Fibroblast of lung (primary cell): Measurements from ENCODE around the gene CNNM2. TPM values are rescaled to one million over a fixed set of nuclear protein-coding genes. Genes with fewer than 3 reads are reported as not detected.

Experiments
- DNase-seq, 2 donors: peaks; one replicate each; pipeline versions ENCODE4 v3.0.0 to v3.0.0-alpha.2; 2010; ENCODE audit warnings: low read depth in 2 of 2
- H2AFZ ChIP-seq: 2 replicates; pipeline ENCODE4 v1.5.1; 2012; ENCODE audit warnings: low read length, control low read depth, inconsistent platforms
- H3K27ac ChIP-seq: 2 replicates; pipeline ENCODE4 v1.5.1; 2011; ENCODE audit warnings: low read length, control low read depth; ENCODE audit not compliant: insufficient read depth
- H3K27me3 ChIP-seq: 2 replicates; pipeline ENCODE4 v1.5.1; 2011; ENCODE audit warnings: mild to moderate bottlenecking, low read length; ENCODE audit not compliant: control insufficient read depth, insufficient read depth
- H3K36me3 ChIP-seq: 2 replicates; pipeline ENCODE4 v1.5.1; 2011; ENCODE audit warnings: low read length; ENCODE audit not compliant: control insufficient read depth, insufficient read depth
- H3K4me1 ChIP-seq: 2 replicates; pipeline ENCODE4 v1.5.1; 2011; ENCODE audit warnings: low read length; ENCODE audit not compliant: control insufficient read depth, insufficient read depth; ENCODE audit errors: extremely low read depth
- H3K4me2 ChIP-seq: 2 replicates; pipeline ENCODE4 v1.5.1; 2011; ENCODE audit warnings: low read length, control low read depth; ENCODE audit not compliant: insufficient read depth; ENCODE audit errors: extremely low read depth
- H3K4me3 ChIP-seq, 4 experiments: fragments of 200-600 bp in 1 of 4; sonication (generic) in 1 of 4; replicated peaks in 1 of 4; 2 replicates each; pipeline ENCODE4 v1.5.1; 2011 to 2016; ENCODE audit warnings: low read length in 4 of 4, low read depth in 3 of 4, mild to moderate bottlenecking in 3 of 4, control low read depth in 2 of 4, inconsistent platforms in 1 of 4, mixed read lengths in 1 of 4; ENCODE audit not compliant: insufficient read depth in 1 of 4; ENCODE audit errors: control extremely low read depth in 1 of 4
- H3K79me2 ChIP-seq: 2 replicates; pipeline ENCODE4 v1.5.1; 2012; ENCODE audit warnings: mild to moderate bottlenecking, low read length, inconsistent platforms; ENCODE audit not compliant: control insufficient read depth, insufficient read depth
- H3K9ac ChIP-seq: 2 replicates; pipeline ENCODE4 v1.5.1; 2011; ENCODE audit warnings: mild to moderate bottlenecking, low read length, control low read depth; ENCODE audit not compliant: insufficient read depth
- H3K9me3 ChIP-seq: 2 replicates; pipeline ENCODE4 v1.5.1; 2012; ENCODE audit warnings: low read depth, low read length; ENCODE audit not compliant: control insufficient read depth, insufficient read depth
- H4K20me1 ChIP-seq: 2 replicates; pipeline ENCODE4 v1.5.1; 2011; ENCODE audit warnings: low read length; ENCODE audit not compliant: control insufficient read depth, insufficient read depth; ENCODE audit errors: extremely low read depth
- EZH2 ChIP-seq: IDR thresholded peaks from 2 replicates; pipeline ENCODE4 v1.5.1; 2012; ENCODE audit warnings: low read length, control low read depth, mild to moderate bottlenecking; ENCODE audit errors: missing control alignments
- polyA plus RNA-seq, 2 donors: library from polyadenylated mRNA; depleted of rRNA in 1 of 2; stranded (reverse) in 1 of 2; unstranded in 1 of 2; fragments of >200 nt; gene quantifications; 2 replicates each; pipeline ENCODE4 v1.2.1, GENCODE V29; 2011 to 2012; ENCODE audit warnings: missing spikeins in 1 of 2
- total RNA-seq: library from RNA; depleted of rRNA; stranded (reverse); fragments of >200 nt; gene quantifications from 2 replicates; pipeline ENCODE4 v1.2.1, GENCODE V29; 2014
- TF ChIP-seq, protein P1 (sequence below), 2 donors: IDR thresholded peaks in 1 of 2; conservative IDR thresholded peaks in 1 of 2; 1 replicate in 1 of 2; 2 replicates in 1 of 2; pipeline ENCODE4 v1.5.1; 2011 to 2012; ENCODE audit warnings: low read length in 2 of 2, control low read depth in 1 of 2, inconsistent platforms in 1 of 2, low read depth in 1 of 2, mild to moderate bottlenecking in 1 of 2

The CNNM2 gene
- total and polyA plus RNA-seq, 2 donors (not counting 1 experiment from before 2014, with no cell fraction given): 3.4 to 6.1 TPM

DNA sequence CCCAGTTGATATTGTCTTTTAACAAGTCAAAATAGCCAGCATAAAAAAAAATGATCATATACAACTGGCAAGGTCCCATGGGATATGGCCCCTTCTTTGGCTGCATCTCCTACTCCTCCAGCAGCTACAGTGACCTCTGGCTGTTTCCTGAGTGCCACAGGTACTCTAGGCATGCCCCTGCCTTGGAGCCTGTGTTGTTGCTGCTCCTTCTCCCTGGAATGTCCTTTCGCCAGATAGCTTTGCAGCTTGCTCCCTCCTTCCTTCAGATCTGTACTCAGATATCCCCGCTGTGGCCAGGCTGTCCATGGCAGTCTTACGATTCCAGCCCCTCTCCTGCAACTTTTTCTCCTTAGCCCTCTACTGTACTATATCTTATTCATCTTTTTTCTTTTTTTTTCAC lies 23.3 kb downstream of the CNNM2 start:
- Histone ChIP-seq H3K4me3 (no peak overlapping the region), H3K27me3 (no peaks in the 10 kb centered on the region), H3K9ac (no peak overlapping the region), H3K27ac (no peak overlapping the region), H2AFZ (no peak overlapping the region), H3K4me1 (no peaks in the 10 kb centered on the region), H3K9me3 (no peaks in the 10 kb centered on the region), H4K20me1 (no peaks in the 10 kb centered on the region), H3K36me3 (no peaks in the 10 kb centered on the region), H3K79me2 (no peaks in the 10 kb centered on the region), H3K4me2 (no peak overlapping the region)
- DNase-seq: no peak
- TF ChIP-seq, protein P1, sequence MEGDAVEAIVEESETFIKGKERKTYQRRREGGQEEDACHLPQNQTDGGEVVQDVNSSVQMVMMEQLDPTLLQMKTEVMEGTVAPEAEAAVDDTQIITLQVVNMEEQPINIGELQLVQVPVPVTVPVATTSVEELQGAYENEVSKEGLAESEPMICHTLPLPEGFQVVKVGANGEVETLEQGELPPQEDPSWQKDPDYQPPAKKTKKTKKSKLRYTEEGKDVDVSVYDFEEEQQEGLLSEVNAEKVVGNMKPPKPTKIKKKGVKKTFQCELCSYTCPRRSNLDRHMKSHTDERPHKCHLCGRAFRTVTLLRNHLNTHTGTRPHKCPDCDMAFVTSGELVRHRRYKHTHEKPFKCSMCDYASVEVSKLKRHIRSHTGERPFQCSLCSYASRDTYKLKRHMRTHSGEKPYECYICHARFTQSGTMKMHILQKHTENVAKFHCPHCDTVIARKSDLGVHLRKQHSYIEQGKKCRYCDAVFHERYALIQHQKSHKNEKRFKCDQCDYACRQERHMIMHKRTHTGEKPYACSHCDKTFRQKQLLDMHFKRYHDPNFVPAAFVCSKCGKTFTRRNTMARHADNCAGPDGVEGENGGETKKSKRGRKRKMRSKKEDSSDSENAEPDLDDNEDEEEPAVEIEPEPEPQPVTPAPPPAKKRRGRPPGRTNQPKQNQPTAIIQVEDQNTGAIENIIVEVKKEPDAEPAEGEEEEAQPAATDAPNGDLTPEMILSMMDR (conservative IDR thresholded peaks at IDR 0.05 in 1 of 2, IDR thresholded peaks at IDR 0.05 in 1 of 2; ENCODE audit: low read depth in 1 of 2, low read length in 2 of 2): no peak
- TF ChIP-seq EZH2: no peak

DNA sequence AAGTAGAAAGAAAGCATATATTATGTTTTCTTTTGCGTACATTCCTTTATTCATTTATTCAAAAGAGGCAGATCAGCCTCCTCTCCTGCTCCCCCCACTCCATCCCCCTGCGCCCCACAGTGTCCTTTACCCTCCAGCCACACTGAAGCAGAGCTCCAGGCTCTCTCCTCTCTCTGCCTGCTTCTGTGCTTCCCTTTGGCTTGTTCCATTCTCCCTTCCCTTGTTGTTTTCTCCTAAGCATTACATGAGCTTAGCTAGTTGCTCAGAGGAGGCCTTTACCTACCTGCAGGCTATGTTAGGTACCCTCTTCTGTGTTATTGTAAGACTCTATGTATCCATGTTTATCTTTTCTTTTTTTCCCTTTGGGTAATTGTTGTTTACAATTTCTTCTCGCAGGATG lies 27.4 kb downstream of the CNNM2 start:
- no peaks in the 10 kb centered on the region for H3K36me3 ChIP-seq
- H4K20me1 ChIP-seq: no peaks in the 10 kb centered on the region
- no peak overlapping the region for H2AFZ ChIP-seq
- H3K79me2 ChIP-seq: no peaks in the 10 kb centered on the region
- no peak overlapping the region for H3K27ac ChIP-seq
- no peaks in the 10 kb centered on the region for H3K9me3 ChIP-seq
- no peaks in the 10 kb centered on the region for H3K4me1 ChIP-seq
- no peak for DNase-seq
- H3K27me3 ChIP-seq: no peaks in the 10 kb centered on the region
- no peak for TF ChIP-seq EZH2
- TF ChIP-seq, protein P1 (conservative IDR thresholded peaks at IDR 0.05 in 1 of 2, IDR thresholded peaks at IDR 0.05 in 1 of 2; ENCODE audit: low read depth in 1 of 2, low read length in 2 of 2): no peak
- H3K4me2 ChIP-seq: no peak overlapping the region
- no peak overlapping the region for H3K4me3 ChIP-seq
- no peak overlapping the region for H3K9ac ChIP-seq

DNA sequence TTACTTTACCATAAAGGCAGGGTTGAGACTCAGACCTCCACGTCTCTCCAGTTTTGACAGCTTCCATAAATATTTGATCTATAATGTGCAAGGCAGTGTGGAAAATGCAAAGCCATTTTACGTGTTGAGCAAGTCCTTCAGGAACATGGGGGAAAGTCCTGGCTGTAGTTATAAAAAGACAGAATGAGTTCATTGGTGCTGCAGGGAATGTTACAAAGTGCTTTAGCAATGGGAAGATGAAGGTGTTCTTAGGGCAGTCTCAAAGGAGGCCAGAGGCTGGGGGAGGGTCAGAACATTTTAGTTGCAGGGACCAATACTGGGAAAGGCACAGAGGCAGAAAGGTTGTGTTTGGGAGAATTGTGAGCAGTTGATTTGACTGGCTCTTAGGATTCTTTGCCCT lies 27.9 kb downstream of the CNNM2 start:
- Histone ChIP-seq H3K36me3 (no peaks in the 10 kb centered on the region), H3K79me2 (no peaks in the 10 kb centered on the region), H4K20me1 (no peaks in the 10 kb centered on the region), H3K4me2 (no peak overlapping the region), H3K4me3 (no peak overlapping the region), H3K27ac (no peak overlapping the region), H3K4me1 (no peaks in the 10 kb centered on the region), H3K9me3 (no peaks in the 10 kb centered on the region), H3K27me3 (no peaks in the 10 kb centered on the region), H2AFZ (no peak overlapping the region), H3K9ac (no peak overlapping the region)
- no peak for DNase-seq
- TF ChIP-seq EZH2: no peak
- TF ChIP-seq, protein P1 (conservative IDR thresholded peaks at IDR 0.05 in 1 of 2, IDR thresholded peaks at IDR 0.05 in 1 of 2; ENCODE audit: low read depth in 1 of 2, low read length in 2 of 2): no peak
